GM18951 (cell line): Measurements from ENCODE around the gene MTERF2.
A peak's percentile ranks its signal among the peaks of the same experiment; 100 is the strongest.
"Not testable (repeated sequence)": the region's sequence is repeated elsewhere in the genome, so short reads cannot be mapped to it uniquely, and the experiment has no call there.

ENCODE experiments used
- POLR2A ChIP-seq: IDR thresholded peaks from 4 replicates; pipeline ENCODE4 v1.6.1; 2011; ENCODE audit warnings: mild to moderate bottlenecking; ENCODE audit not compliant: insufficient read length, insufficient read depth; ENCODE audit errors: extremely low read depth
- in situ Hi-C: fragments of 300-500 bp; cut with MboI; formaldehyde crosslinking; loops from one replicate; pipeline ENCODE4 v1.12.0; 2022; ENCODE audit warnings: low sequenced_read_pairs, mixed read lengths, inconsistent platforms; ENCODE audit not compliant: unreplicated experiment

Gene MTERF2, protein sequence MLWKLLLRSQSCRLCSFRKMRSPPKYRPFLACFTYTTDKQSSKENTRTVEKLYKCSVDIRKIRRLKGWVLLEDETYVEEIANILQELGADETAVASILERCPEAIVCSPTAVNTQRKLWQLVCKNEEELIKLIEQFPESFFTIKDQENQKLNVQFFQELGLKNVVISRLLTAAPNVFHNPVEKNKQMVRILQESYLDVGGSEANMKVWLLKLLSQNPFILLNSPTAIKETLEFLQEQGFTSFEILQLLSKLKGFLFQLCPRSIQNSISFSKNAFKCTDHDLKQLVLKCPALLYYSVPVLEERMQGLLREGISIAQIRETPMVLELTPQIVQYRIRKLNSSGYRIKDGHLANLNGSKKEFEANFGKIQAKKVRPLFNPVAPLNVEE

DNA sequence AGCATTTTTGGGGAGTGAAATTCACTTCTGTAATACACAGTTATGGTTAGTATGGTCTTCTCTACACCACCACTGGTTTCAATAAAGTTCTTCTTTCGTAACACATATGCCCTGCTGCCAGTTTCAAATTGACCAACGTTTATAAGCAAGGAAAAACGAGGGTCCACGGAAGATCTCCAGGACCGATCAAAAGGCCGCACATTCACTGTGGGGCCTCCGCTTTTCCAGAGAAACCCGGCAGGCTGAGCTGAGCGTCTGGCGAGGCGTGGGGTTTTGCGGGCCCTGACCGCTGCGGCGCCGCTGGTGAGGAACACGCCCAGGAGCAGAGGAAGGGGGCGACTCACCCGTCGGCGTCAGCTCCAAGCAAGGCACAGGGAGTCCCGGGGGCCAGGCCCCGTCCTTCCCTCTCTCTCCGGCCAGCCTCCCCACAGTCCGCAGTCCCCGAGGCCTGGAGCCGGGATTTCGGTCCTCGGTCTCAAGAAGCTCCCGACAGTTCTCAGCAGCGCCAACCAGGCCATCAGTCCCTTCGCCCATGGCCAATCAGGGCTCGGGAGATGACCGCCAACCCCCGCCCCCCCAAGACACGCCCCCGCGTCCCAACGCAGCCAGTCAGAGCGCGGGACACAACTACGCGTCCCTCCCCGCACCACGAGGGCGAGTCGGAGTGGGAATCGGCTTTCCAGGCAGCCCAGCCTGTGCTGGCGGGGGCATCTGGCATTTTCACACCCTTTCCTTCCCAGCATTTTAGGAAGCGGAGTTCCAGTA is at the start of gene MTERF2:
MTERF2 (minus strand) TSS at position 522 of the 765 bp plus-strand sequence. CDS start 8,432 bp downstream, outside the sequence.
- in situ Hi-C loops: no loop called here
- TF ChIP-seq POLR2A: peak; percentile 62

DNA sequence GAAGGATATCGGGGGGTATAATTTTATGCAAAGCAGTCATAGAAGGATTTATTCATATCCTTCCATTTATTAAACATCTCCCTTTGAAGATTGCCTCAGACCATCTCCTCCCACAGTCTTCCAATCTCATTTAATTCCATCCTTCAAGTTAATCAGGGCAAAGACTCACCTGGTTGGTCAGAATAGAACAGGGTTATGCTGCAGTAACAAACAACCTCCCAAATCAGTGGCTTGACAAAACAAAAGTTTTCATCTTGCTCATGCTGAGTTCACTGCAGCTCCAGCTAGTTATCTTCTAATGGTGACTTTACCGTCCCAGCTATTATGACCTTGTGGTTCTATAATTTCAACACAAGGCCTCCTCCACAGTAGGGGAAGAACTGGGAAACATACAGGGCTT is 48.8 kb upstream of the MTERF2 start:
- TF ChIP-seq POLR2A: no peak
- in situ Hi-C loops: no loop called here

DNA sequence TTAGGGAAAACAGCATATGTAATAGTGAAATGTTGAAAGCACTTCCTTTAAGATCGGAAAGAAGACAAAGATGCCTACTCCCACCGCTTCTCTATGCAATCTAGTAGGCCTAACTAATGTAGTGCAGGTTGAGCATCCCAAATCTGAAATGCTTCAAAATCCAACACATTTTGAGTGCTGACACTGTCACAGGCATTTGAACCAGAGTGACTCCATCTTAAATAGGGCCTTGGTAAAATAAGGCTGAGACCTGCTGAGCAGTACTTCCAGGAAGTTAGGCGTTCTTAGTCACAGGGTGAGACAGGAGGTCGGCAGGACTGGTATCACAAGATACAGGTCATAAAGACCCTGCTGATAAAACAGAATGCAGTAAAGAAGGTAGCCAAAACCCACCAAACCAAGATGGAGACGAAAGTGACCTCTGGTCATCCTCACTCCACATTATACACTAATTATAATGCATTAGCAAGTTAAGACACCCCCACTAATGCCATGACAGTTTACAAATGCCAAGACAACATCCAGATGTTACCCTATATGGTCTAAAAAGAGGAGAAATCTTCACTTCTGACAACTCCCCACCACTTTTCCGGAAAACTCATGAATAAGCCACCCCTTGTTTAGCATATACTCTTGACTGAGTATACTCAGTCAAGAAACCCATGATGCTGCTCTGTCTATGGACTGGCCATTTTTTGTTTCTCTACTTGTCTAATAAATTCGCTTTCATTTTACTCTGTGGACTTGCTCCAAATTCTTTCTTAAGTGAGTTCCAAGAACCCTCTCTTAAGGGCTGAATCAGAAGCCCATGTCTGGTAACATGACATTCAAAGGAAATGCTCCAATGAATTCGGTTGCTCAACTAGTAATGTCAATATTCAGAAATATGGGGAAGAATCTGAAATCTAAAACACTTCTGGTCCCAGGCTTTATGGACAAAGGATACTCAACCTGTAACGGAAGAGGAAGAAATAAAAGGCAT is 47.1 kb upstream of the MTERF2 start:
- in situ Hi-C loops: no loop called here
- no peak for TF ChIP-seq POLR2A

DNA sequence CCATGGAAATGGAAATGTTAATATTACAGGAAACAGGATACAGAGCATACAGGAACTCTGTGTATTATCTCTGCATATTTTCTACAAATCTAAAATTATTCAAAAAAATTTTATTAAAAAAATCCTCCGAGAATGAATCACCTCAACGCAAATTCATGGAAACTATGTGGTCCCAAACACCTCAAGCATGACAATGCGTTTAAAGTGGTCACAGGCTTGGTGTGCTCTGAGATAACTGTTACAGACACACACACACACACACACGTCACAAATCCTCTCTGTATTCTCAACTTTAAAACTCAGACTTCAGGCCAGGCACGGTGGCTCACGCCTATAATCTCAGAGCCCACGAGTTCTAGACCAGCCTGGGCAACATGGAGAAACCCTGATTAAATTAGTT is 45.3 kb upstream of the MTERF2 start:
- TF ChIP-seq POLR2A: no peak
- in situ Hi-C loops: no loop called here

DNA sequence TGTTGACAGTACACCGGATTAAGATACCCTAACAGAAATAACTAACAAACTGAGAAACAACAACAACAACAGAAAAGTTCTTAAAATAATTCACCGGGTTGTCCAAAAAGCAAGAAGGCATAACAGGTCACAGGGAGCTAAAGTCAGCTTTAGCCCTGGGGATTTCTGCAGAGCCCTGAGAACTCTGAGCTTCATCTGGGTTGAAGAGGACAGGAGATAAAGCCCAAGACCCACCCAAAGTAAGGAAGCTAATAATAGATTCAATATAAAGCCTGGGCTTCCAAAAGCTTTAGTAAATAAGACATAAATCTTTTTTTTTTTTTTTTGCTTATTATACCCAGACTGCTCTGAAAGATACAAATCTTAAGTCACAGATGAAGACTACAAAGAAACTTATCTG is 44.1 kb upstream of the MTERF2 start:
- TF ChIP-seq POLR2A: no peak
- in situ Hi-C loops: no loop called here

DNA sequence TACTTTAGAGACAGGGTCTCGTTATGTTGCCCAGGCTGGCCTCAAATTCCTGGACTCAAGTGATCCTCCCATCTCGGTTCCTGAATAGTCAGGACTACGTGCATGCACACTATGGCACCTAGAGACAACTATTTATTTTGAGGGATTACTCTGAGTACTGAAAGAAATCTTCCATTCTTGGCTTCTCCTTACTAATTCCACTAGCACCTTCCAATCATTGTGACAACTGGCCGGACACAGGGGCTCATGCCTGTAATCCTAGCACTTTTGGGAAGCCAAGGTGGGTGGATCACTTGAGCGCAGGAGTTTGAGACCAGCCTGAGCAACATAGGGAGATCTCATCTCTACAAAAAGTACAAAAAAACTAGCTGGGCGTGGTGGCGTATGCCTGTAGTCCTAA is 42.1 kb upstream of the MTERF2 start:
- no peak for TF ChIP-seq POLR2A
- in situ Hi-C loops: no loop called here

DNA sequence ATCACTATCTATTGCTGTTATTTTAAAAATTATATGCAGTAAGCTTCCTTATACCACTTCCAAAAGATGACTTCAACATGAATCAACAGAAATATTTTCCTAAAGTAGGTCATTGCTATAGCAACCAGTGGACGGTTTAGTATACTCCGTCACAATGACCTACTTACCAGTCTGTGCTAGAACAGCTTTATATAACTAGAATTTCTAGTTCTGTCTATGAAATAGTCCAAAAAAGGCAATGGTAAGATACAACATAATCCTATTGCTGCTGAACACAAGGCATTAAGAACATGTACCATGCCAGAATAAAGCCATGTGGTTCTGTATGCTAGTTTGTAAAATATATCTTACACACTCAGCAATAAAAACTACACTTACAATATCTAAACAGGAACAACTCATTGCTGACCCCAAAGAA is 40.7 kb upstream of the MTERF2 start:
- in situ Hi-C loops: no loop called here
- no peak for TF ChIP-seq POLR2A

DNA sequence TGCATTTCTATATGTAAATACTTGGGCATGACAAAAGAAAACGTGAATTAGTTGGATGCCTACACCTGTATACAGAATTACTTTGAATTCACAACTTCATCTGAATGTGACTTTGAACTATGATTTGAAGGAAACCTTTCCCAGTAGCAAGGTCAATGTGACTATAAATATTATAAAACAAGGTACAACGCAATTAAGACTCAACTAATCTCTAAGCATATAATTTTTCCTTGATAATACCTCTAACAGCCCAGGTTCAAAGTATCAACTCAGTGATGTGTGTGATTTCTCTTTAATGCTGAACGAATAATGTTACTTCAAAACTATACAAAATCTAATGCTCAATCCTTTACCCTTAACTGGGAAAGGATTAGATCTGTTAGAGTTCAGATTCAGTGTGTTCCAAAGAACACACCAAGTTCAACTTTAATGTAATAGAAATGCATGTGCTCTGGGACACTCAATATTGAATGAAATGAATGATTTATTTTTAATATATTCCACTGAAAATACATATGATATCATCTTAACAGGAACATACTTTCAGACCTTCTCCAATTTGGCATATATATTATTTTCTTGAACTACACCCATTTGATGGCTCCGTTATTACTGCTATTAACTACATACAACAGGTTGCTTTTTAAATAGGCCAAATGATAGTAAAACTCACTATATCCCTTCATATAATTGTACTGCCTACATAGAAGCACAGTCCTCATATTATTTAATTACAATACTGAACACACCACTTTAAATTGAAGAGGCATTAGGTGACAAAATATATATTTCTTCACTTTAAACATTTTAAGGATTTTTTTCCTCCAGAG is 40.1 kb upstream of the MTERF2 start:
- in situ Hi-C loops: no loop called here
- no peak for TF ChIP-seq POLR2A

DNA sequence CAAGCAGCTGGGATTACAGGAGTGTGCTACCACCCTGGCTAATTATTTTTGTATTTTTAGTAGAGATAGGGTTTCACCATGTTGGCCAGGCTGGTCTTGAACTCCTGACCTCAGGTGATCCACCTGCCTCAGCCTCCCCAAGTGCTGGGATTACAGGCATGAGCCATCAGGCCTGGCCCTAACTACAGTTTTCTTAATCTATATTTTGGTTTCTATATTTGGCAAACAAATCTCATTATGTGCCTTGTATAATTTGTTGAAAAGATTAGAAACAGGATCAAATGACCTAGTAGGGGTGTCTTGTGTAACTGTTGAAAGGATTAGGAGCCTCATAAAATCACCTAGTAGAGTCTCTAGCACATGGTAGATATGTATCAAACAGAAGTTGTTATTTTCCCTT is 39.4 kb upstream of the MTERF2 start:
- in situ Hi-C loops: not testable (repeated sequence)

DNA sequence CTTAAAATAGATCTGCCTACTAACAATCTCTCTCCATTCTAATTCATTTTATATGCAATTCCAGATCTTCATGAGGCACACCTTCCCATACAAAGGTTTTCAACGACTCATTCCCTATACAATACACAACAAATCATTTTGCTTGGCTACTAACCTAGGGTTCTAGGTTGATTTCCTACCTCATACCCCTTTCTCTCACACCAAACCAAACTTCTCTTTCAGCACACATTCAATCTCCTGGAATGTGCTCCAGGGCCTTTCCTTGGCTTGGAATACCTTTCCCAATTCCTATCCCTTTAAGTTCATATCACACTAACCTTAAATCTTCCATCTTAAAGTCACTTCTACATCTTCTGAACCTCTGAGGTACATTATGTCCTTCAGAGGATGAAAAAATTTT is 38.7 kb upstream of the MTERF2 start:
- TF ChIP-seq POLR2A: no peak
- in situ Hi-C loops: no loop called here

DNA sequence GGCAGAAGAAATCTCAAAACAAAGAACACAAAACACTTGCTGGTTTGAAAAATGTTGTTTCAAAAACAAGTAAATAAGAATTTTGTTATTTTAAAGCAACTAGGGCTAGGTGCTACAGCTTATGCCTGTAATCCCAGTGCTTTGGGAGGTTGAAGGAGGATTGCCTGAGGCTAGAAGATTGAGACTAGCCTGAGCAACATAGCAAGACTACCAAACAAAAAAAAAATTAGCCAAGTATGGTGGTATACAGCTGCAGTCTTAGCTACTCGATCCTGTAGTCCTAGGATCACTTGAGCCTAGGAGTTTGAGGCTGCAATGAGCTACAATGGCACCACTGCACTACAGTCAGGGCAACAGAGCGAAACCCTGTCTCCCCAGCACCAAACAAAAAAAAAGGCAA is 32.6 kb upstream of the MTERF2 start:
- in situ Hi-C loops: no loop called here
- no peak for TF ChIP-seq POLR2A

DNA sequence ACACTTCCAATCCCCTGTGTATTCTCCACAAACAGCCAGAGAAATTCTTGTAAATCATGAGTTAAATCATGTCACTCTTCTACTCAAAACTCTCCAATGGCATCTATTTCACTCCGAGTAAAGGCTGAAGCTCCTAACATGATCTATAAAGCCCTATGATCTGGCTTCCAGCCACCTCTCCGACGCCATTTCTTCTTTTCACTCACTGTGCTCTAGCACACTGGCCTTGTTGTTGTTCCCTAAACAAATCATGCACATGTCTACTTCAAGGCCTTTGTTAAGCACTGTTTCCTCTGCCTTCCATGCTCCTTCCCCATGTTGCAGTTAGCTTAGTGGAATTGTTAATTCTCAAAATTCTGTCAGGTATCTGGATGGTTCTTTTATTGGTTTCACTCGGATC is 30.1 kb upstream of the MTERF2 start:
- TF ChIP-seq POLR2A: no peak
- in situ Hi-C loops: no loop called here
